ENCODE measurements around the gene MST1R.

GRCh38 chr3:49899815-49900214 lies 3.9 kb downstream of the MST1R start:
- TF ChIP-seq PKNOX1 (IDR thresholded peaks at IDR 0.05): no peak
- no peak for TF ChIP-seq ARNT (IDR thresholded peaks at IDR 0.05)
- no peak for TF ChIP-seq NFRKB (IDR thresholded peaks at IDR 0.05)
- TF ChIP-seq ELF4 (IDR thresholded peaks at IDR 0.05): no peak
- no peak for TF ChIP-seq FOXK2 (IDR thresholded peaks at IDR 0.05)
- no peak for TF ChIP-seq FOXA1 (IDR thresholded peaks at IDR 0.05)
- TF ChIP-seq SP1 (IDR thresholded peaks at IDR 0.05): no peak
- no peak for TF ChIP-seq BHLHE40 (IDR thresholded peaks at IDR 0.05; ENCODE audit: borderline replicate concordance)
- no peak for TF ChIP-seq HDGF (IDR thresholded peaks at IDR 0.05; ENCODE audit: borderline replicate concordance)
- TF ChIP-seq SUZ12 (IDR thresholded peaks at IDR 0.05): no peak
- TF ChIP-seq TARDBP (IDR thresholded peaks at IDR 0.05): no peak
